HEK293T (cell line): ENCODE results near the gene ATF6B.

ENCODE experiments used
- BHLHE40 ChIP-seq: fragments of 450-650 bp; IDR thresholded peaks from 2 replicates; pipeline ENCODE4 v1.6.1; 2016; ENCODE audit warnings: mild to moderate bottlenecking, moderate library complexity, borderline replicate concordance
- FOXA1 ChIP-seq: fragments of 450-650 bp; IDR thresholded peaks from 2 replicates; pipeline ENCODE4 v1.6.1; 2016; ENCODE audit warnings: mild to moderate bottlenecking
- FOXM1 ChIP-seq: fragments of 450-650 bp; IDR thresholded peaks from 2 replicates; pipeline ENCODE4 v1.6.1; 2017; ENCODE audit warnings: mild to moderate bottlenecking, borderline replicate concordance
- LEF1 ChIP-seq: fragments of 450-650 bp; IDR thresholded peaks from 2 replicates; pipeline ENCODE4 v1.6.1; 2017; ENCODE audit warnings: mild to moderate bottlenecking, borderline replicate concordance
- PKNOX1 ChIP-seq: fragments of 450-650 bp; IDR thresholded peaks from 2 replicates; pipeline ENCODE4 v1.6.1; 2016
- SP1 ChIP-seq: fragments of 450-650 bp; IDR thresholded peaks from 2 replicates; pipeline ENCODE4 v1.6.1; 2017
- SUZ12 ChIP-seq: fragments of 450-650 bp; IDR thresholded peaks from 2 replicates; pipeline ENCODE4 v1.6.1; 2016; ENCODE audit warnings: mild to moderate bottlenecking
- ZNF384 ChIP-seq: fragments of 450-650 bp; IDR thresholded peaks from 2 replicates; pipeline ENCODE4 v1.6.1; 2016

GRCh38 chr6:32168350-32168749, 40.3 kb upstream of the ATF6B start:
- TF ChIP-seq LEF1 (no peak), PKNOX1 (no peak), FOXA1 (no peak), SP1 (no peak), ZNF384 (no peak), SUZ12 (no peak), FOXM1 (no peak), BHLHE40 (no peak)
